Panc1 (cell line): ENCODE measurements around the gene LIMK1.

Experiments used
- POLR2AphosphoS5 ChIP-seq: IDR thresholded peaks from 2 replicates; pipeline ENCODE4 v1.6.1; 2012; ENCODE audit warnings: mild to moderate bottlenecking, low read depth, low read length, moderate library complexity
- TF ChIP-seq, protein P1 (sequence below): fragments of 450-650 bp; IDR thresholded peaks from 2 replicates; pipeline ENCODE4 v1.5.1; 2017; ENCODE audit warnings: mild to moderate bottlenecking
- TF ChIP-seq, protein P2 (sequence below), 2 experiments: IDR thresholded peaks; 2 replicates each; pipeline ENCODE4 v1.6.1; 2011 to 2012; ENCODE audit warnings: low read depth in 2 of 2, control low read depth in 1 of 2, low read length in 1 of 2, mild to moderate bottlenecking in 1 of 2, moderate library complexity in 1 of 2; ENCODE audit not compliant: insufficient read depth in 1 of 2

DNA sequence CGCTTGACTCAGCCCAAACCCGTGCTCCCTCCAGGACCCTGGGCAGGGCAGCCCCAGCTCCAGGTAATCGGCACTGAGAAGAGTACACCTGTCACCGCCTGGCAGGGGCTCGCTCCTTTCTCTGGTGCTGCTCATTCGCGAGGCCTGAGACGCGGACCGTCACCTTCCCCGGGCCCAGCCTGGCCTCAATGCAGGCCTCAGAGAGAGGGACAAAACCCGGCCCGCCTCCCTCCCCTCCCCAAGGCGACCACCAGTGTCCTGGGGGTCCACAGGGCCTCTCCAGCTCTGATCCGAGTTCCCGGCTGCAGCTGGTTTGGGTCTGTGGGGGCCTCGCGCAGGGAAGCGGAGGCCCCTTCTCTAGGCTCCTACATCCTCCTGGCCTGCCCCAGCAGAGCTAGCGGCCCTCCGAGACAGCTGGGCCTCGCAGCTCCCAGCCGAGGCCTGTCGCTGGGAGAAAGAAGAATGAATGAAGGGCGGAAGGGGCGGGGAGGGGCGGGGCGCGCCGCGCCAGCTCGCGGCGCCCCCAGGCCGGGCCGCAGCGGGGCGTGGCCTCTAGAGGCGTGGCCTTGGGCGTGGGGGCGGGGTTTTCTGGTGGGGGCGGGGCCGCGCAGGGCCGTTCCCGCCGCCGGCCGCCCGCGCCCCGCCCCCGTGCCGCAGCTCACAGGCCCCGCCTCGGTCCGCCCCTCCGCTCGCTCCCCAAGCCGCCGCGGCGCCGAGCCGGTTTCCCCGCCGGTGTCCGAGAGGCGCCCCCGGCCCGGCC is at the start of gene LIMK1:
- TF ChIP-seq, protein P1, sequence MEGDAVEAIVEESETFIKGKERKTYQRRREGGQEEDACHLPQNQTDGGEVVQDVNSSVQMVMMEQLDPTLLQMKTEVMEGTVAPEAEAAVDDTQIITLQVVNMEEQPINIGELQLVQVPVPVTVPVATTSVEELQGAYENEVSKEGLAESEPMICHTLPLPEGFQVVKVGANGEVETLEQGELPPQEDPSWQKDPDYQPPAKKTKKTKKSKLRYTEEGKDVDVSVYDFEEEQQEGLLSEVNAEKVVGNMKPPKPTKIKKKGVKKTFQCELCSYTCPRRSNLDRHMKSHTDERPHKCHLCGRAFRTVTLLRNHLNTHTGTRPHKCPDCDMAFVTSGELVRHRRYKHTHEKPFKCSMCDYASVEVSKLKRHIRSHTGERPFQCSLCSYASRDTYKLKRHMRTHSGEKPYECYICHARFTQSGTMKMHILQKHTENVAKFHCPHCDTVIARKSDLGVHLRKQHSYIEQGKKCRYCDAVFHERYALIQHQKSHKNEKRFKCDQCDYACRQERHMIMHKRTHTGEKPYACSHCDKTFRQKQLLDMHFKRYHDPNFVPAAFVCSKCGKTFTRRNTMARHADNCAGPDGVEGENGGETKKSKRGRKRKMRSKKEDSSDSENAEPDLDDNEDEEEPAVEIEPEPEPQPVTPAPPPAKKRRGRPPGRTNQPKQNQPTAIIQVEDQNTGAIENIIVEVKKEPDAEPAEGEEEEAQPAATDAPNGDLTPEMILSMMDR: no peak
- no peak for TF ChIP-seq POLR2AphosphoS5
- TF ChIP-seq, protein P2, sequence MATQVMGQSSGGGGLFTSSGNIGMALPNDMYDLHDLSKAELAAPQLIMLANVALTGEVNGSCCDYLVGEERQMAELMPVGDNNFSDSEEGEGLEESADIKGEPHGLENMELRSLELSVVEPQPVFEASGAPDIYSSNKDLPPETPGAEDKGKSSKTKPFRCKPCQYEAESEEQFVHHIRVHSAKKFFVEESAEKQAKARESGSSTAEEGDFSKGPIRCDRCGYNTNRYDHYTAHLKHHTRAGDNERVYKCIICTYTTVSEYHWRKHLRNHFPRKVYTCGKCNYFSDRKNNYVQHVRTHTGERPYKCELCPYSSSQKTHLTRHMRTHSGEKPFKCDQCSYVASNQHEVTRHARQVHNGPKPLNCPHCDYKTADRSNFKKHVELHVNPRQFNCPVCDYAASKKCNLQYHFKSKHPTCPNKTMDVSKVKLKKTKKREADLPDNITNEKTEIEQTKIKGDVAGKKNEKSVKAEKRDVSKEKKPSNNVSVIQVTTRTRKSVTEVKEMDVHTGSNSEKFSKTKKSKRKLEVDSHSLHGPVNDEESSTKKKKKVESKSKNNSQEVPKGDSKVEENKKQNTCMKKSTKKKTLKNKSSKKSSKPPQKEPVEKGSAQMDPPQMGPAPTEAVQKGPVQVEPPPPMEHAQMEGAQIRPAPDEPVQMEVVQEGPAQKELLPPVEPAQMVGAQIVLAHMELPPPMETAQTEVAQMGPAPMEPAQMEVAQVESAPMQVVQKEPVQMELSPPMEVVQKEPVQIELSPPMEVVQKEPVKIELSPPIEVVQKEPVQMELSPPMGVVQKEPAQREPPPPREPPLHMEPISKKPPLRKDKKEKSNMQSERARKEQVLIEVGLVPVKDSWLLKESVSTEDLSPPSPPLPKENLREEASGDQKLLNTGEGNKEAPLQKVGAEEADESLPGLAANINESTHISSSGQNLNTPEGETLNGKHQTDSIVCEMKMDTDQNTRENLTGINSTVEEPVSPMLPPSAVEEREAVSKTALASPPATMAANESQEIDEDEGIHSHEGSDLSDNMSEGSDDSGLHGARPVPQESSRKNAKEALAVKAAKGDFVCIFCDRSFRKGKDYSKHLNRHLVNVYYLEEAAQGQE (IDR thresholded peaks at IDR 0.05; ENCODE audit: insufficient read depth in 1 of 2, low read depth in 2 of 2, low read length in 1 of 2): no peak
